ENCODE data around the gene TMEM132C. TPM values are rescaled to one million over a fixed set of nuclear protein-coding genes. Genes with fewer than 3 reads are reported as not detected.

TMEM132C gene
- total and polyA plus RNA-seq, 2 of the 8 experiments (the other 6 are each of a cell fraction or from before 2014, with no cell fraction given), result 0.23 to 0.76 TPM

DNA sequence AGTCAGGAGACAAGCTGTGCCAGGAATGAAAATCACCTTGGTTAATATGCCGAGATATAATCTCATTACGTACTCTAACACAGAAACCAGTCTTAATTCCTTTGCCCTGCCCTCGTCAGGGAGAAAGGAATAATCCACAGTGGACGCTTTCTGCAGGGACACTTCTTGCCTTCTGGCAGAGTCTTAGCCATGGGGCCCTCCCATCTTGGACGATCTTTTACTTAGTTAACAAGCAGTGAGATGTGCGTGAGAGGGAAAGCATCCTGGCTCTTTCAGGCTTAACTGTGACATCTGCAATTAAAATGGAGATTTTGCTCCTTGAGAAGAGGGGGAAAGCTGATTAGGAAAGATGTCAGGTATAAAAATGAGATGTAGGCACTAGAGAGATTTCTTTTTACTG, 246.4 kb downstream of the TMEM132C start:
- no peak overlapping the region for H3K4ac ChIP-seq (replicated peaks; ENCODE audit: insufficient read length, low read depth, low read length)
- H4K5ac ChIP-seq (ENCODE audit: insufficient read length, low read depth, low read length), result no peak overlapping the region
- H4K91ac ChIP-seq (replicated peaks; ENCODE audit: insufficient read length, low read length), result no peak overlapping the region
- DNase-seq (ENCODE audit: low read depth in 1 of 2, low spot score in 2 of 2) (no peak), FAIRE-seq (no peak)
- H2BK5ac ChIP-seq (ENCODE audit: low read depth, low read length), result no peak overlapping the region
- H3K36me3 ChIP-seq (ENCODE audit: control insufficient read depth in 2 of 4, insufficient read depth in 4 of 4, low read length in 3 of 4), result no peaks in the 10 kb centered on the region
- H3K23ac ChIP-seq (ENCODE audit: insufficient read length), result no peak overlapping the region
- H2AK5ac ChIP-seq (ENCODE audit: low read depth, low read length), result no peak overlapping the region; the same call in 1 of the 2 replicates
- H3K18ac ChIP-seq (ENCODE audit: extremely low read depth, low read length), result no peak overlapping the region
- no peak overlapping the region for H3K27ac ChIP-seq (ENCODE audit: low read depth, low read length)
- no peak overlapping the region for H3K9ac ChIP-seq (replicated peaks in 1 of 4; ENCODE audit: extremely low read depth in 1 of 4, low read depth in 3 of 4, low read length in 3 of 4)
- H2BK120ac ChIP-seq (replicated peaks; ENCODE audit: low read depth, low read length), result no peak overlapping the region
- 0 out of 2 replicates have a peak overlapping the region, but pooled peaks have one; percentile 19 for H2BK20ac ChIP-seq (ENCODE audit: low read length)
- H3K9me3 ChIP-seq (ENCODE audit: insufficient read depth in 2 of 2, low read depth in 1 of 2, low read length in 1 of 2), result peaks cover 0 to 12% of the 10 kb centered on the region in 2 experiments; a peak in 1 of 4 replicates
- H2AFZ ChIP-seq (ENCODE audit: low read length), result no peak overlapping the region
- H3K79me2 ChIP-seq (ENCODE audit: control insufficient read depth in 1 of 2, insufficient read depth in 2 of 2, low read length in 2 of 2), result no peaks in the 10 kb centered on the region
- POLR2A ChIA-PET (ENCODE audit: partially characterized antibody), result no interaction called here
- peaks cover 0 to 9% (median 3%) of the 10 kb centered on the region in 4 experiments; a peak in 5 of 7 replicates for H3K4me1 ChIP-seq (replicated peaks in 1 of 4; ENCODE audit: control insufficient read depth in 3 of 4, insufficient read depth in 4 of 4, low read length in 3 of 4)
- TF ChIP-seq, protein P1, sequence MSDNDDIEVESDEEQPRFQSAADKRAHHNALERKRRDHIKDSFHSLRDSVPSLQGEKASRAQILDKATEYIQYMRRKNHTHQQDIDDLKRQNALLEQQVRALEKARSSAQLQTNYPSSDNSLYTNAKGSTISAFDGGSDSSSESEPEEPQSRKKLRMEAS (IDR thresholded peaks at IDR 0.05), result no peak
- CTCF ChIA-PET (ENCODE audit: partially characterized antibody), result no interaction called here
- H4K8ac ChIP-seq (ENCODE audit: extremely low read depth, insufficient read depth, low read length), result no peak overlapping the region
- H3K23me2 ChIP-seq (ENCODE audit: low read depth, low read length), result no peaks in the 10 kb centered on the region
- no peak overlapping the region for H3K56ac ChIP-seq (replicated peaks; ENCODE audit: insufficient read length, low read depth, low read length)
- H3K4me3 ChIP-seq (ENCODE audit: extremely low read depth in 1 of 4, insufficient read depth in 2 of 4, low read depth in 3 of 4, low read length in 4 of 4), result no peak overlapping the region
- H2BK15ac ChIP-seq (ENCODE audit: low read length), result no peak overlapping the region
- WGBS, 2 experiments (ENCODE audit: extremely low coverage in 1 of 2, insufficient coverage in 1 of 2, insufficient read length in 1 of 2, insufficient replicate concordance in 2 of 2, low coverage in 1 of 2, low lambda C conversion rate in 2 of 2, missing lambda C conversion rate in 1 of 2), result 72% methylated on average over 6 of the region's 6 CpGs; no CpG with 5 or more reads in 1 of the 2 experiments
- no peak overlapping the region for H3K4me2 ChIP-seq (ENCODE audit: insufficient read depth in 1 of 2, low read depth in 2 of 2, low read length in 2 of 2)
- H3K27me3 ChIP-seq (replicated peaks in 1 of 4; ENCODE audit: control insufficient read depth in 3 of 4, extremely low read depth in 1 of 4, insufficient read depth in 3 of 4, low read length in 3 of 4), result no peaks in the 10 kb centered on the region; a peak in 2 of 7 replicates
- H3K79me1 ChIP-seq (ENCODE audit: low read depth, low read length), result no peaks in the 10 kb centered on the region
- H2BK12ac ChIP-seq (ENCODE audit: low read depth, low read length), result no peak overlapping the region
- H4K20me1 ChIP-seq (replicated peaks in 1 of 2; ENCODE audit: control insufficient read depth in 1 of 2, insufficient read depth in 2 of 2, low read length in 2 of 2), result no peaks in the 10 kb centered on the region
- no peak overlapping the region for H3K14ac ChIP-seq (ENCODE audit: insufficient read length)
